Stimulated activated CD4-positive, alpha-beta T cell treated with anti-CD3 and anti-CD28 coated beads, Interleukin-1b, Interleukin-23, amount 100 ng/mL, for 24 hours (primary cell): ENCODE data around the gene ROR2.
"Not testable (repeated sequence)": the region's sequence is repeated elsewhere in the genome, so short reads cannot be mapped to it uniquely, and the experiment has no call there.

Source experiments
- DNase-seq, 4 experiments: peaks; one replicate each; pipeline ENCODE4 v3.0.0-alpha.2; 2020; ENCODE audit warnings: low read depth in 4 of 4, low spot score in 1 of 4

The ROR2 gene

GRCh38 chr9:91583161-91583875 lies 366.7 kb downstream of the ROR2 start:
- no peak for DNase-seq

- no peak for DNase-seq
Measured at GRCh38 chr9:91582181-91582580, 367.8 kb downstream of the ROR2 start.

DNA sequence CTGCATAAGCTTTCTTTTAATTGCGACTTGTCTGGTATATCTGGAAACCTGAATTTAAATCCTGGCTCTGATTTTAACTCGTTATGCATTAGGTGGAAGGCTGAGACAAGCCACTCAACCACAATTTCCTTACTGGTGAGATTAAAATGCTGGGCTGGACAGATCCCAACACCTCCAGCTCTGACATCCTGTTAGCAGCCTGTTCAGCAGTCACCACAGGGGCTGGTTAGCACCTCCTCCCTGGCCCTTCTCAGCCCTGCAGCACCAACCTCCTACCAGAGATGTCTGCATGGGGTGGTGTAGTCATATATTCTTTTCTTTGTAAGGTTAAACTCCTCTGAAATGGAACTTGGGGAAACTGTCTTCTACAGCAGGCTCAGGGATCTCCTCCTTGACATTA lies 369.9 kb downstream of the ROR2 start:
- no peak for DNase-seq

GRCh38 chr9:91578911-91579310 lies 371.1 kb downstream of the ROR2 start:
- no peak for DNase-seq

- DNase-seq: no peak
Measured at GRCh38 chr9:91577633-91578061, 372.4 kb downstream of the ROR2 start.

DNA sequence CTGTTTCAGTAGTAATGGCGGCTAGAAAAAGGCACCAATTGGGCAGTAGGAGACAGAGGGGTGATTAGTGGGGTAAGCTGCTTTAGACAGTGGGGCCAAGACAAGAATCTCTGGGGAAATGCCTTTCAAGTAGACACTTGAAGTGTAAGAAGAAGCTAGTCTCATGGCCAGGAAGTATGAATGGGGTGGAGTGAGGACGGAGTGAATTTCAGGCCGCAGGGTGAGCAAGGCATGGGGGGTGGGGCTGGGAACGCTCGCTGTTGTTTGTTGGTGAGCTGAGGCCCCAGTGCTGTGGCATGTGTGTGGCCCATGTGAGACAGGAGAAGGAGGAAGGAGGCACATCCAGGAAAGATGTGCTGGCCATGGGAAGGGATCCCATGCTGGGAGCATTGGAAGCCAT lies 377.2 kb downstream of the ROR2 start:
- no peak for DNase-seq

DNA sequence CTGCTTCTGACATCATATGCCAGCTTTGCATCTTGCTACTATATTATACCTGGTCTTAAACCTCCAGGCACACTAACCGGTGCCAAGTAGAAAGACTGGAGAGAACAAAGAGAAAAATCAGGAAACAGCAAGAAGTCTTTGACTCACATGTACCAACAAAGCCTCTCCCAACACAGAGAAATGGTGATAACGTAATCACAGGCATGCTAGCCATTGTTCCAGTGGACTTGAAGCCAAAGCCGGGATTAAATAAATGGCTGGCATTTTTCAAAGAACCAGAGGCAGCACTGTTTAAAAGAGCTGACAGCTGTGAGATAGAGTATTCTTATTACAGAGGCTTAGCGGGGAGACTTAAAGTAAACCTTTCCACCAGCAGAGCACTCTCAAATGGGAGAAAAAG lies 378.0 kb downstream of the ROR2 start:
- DNase-seq: no peak

DNA sequence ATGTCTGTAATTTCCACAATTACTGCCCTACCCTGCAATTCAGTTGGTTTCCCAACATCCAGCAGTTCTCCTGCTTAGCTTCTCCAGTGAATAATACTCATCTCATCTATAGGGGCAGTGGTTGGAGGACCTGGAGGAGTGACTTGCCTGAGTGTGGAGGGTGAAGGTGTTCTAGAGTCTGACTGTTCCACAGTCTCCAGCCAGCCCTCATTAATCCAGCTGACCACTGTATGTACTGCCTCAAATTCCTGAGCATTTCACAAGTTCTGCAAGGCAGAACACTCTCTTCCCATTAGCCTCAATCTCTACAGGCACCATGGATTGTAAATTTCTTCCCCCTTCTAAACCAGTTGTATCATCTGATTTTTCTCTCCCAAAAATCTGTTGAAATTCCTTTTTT lies 379.0 kb downstream of the ROR2 start:
- DNase-seq: no peak

DNA sequence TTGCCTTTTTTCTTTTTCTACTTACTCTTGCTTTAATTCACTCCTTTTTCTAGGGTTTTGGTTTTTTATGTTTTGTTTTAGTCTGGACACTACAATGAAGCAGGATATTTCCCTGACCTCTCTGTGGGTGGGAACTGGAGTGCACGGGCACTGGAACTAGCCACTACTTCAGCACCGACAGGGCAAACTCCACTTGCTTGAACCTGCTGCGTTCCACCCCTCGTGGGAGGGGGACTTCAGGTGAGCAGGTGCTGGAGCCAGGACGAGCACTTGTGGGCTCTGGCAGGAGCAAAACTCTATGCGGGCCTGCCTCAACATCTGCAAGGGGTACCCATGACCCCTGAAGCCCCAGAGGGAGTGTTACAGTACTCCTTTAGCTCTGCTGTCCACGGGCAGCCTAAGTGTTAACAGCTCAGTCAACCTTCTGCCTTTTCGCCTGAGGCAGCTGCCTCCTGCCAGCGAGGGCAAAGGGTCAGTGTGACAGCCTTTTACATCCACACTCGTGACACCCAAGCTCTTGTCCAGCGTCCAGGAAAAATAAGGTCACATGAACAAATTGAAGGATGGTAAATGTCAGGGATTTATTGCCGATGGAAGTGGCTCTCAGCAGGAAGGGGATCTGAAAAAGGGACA lies 382.3 kb downstream of the ROR2 start:
- DNase-seq: no peak

- no peak for DNase-seq
Measured at GRCh38 chr9:91564081-91564670, 385.9 kb downstream of the ROR2 start.

DNA sequence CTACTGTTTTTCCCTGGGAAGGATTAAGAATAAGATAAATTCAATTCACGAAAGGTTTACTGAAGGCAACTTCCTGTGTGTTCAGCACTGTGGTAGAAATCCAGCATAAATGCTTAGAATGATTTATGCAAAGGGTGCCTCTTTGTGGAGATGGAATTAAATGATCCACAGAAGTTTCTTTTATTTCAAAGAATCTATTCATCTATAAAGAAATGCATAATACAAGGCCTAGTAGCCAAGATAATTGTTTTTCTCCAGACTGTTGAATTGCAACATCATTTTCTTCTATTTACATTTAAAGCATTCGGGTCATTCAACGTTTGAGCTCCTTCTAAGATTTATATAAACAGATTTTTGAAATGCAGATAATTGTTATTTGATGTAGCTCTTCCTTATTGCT lies 387.6 kb downstream of the ROR2 start:
- DNase-seq: no peak

GRCh38 chr9:91560301-91560700 lies 389.7 kb downstream of the ROR2 start:
- no peak for DNase-seq

DNA sequence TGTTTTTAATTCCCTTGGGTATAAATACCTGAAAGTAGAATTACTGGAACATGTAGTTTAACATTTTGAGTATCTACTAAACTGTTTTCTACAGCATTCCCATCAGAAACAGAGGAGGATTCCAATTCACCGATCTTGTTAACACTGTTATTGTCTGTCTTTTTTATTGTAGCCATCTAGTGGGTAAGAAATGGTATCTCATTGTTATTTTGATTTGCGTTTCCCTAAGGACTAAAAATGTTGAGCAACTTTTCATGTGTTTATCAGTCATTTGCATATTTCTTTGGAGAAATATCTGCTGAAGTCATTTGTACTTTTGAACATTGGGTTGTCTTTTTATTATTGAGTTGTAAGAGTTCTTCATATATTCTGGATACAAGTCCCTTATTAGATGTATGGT lies 391.1 kb downstream of the ROR2 start:
- no peak for DNase-seq

DNA sequence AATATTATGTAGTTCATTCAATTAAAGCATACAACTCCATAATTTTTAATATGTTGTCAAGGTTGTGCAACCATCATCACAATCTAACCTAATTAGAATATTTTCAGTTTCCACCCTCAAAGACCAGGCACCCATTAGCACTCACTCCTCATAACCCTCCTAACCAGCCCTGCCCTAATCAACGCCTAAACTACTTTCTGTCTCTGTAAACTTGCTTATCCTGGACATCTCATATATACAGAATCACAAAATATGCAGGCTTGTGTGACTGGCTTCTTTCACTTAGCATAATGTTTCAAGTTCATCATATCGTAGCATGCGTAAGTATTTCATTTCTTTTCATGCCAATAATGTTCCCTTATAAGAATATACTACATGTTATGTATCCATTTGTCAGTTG lies 391.6 kb downstream of the ROR2 start:
- no peak for DNase-seq

DNA sequence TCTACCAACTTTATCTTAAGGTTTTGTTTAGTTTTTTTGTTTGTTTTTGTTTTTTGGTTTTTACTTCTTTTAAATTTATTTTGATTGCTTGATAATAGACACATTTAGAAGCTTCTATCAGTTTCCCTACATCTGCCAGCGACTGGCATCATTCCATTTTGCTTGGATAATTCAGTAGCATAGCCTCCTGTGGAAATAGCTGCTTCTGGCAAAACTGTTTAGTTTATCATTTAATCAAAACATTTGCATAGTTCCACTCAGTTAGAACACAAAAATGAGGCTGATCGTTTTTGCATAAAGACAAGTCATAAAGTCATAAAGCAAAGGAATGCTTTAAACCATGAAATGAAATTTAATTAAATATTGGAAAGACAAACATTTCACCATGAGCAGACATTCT lies 392.7 kb downstream of the ROR2 start:
- DNase-seq: no peak

GRCh38 chr9:91555132-91555531 lies 394.9 kb downstream of the ROR2 start:
- DNase-seq: no peak

- no peak for DNase-seq
Measured at GRCh38 chr9:91549177-91549576, 400.9 kb downstream of the ROR2 start.

DNA sequence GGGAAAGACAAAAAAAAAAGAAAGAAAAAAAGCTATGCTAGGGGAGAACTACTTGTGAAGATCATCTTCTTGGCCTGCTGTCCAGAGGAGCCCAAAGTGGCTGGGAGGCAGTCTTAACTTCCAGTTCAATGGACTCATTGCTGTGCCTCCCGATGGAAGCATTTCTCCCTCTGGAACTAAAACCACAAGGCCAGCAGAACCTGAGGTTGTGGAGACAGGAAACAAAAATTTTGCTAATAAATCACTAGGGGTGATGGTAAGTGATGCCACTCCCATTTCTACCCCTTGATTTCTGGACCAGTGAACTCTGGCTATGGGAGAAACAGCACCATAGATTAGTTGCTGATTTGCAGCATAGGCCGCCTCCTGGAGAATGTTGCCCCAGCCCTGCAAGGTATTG lies 402.9 kb downstream of the ROR2 start:
- no peak for DNase-seq

DNA sequence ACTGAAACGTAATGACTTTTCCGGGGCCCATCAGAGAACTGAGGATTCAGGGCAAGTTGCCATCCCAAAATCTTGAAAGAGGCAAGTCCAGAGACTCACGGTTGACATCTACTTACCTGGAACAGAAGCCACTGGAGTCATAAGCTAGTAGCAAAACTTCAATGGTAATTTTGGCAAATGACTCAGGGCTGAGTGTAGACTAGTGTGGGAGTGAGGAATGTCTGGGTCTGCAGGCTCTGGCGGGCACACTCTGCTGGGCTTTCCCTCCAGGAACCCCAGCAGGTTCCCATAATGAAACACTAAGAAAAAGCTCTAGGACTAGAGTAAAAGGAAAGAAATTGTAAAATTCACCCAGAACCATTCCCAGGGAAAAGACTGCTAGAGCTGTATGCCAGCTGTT lies 403.5 kb downstream of the ROR2 start:
- no peak for DNase-seq

GRCh38 chr9:91541734-91542133 lies 408.3 kb downstream of the ROR2 start:
- DNase-seq: no peak

- DNase-seq: not testable (repeated sequence)
Measured at GRCh38 chr9:91540506-91540905, 409.5 kb downstream of the ROR2 start.

GRCh38 chr9:91536211-91536691 lies 413.8 kb downstream of the ROR2 start:
- no peak for DNase-seq

- no peak for DNase-seq
Measured at GRCh38 chr9:91534374-91534773, 415.7 kb downstream of the ROR2 start.
